GM18873 (cell line): ENCODE results near the gene PKN1.

Experiments
- ATAC-seq: cut with Tn5 transposase; IDR thresholded peaks from one replicate; pipeline ENCODE4 v1.9.1; 2021; ENCODE audit warnings: mild to moderate bottlenecking, moderate library complexity, moderate number of reproducible peaks; ENCODE audit not compliant: unreplicated experiment, low FRiP score

Gene PKN1

DNA sequence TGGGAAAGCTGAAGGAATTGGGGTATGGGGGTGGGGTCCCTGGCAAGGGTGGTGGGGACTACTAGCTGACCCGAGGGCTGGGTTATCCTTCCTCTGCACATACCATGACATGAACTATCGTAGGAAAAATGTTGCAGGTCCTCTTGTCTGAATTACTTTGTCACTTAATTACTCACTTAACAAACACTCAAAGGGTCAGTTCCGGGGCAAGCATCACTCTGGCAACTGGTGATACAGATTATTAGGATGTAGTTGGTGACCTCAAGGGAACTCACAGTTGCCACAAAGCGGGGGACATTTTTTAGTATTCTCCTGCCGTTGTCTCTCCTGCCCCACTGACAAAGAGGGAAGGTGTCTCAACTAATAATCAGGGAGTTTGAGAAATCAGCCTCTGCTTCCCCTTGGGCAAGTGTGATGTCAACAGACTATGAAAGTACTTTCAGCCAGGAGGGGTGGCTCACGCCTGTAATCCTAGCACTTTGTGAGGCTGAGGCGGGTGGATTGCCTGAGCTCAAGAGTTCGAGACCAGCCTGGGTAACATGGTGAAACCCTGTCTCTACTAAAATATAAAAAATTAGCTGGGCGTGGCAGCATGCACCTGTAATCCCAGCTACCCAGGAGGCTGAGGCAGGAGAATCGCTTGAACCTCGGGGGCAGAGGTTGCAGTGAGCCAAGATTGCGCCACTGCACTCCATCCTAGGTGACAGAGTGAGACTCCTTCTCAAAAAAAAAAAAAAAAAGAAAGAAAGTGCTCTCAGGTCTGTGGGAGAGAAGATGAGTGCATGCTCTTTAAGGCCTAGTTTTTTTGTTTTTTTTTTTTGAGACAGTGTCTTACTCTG, 74.8 kb downstream of the PKN1 start:
- ATAC-seq: no peak

DNA sequence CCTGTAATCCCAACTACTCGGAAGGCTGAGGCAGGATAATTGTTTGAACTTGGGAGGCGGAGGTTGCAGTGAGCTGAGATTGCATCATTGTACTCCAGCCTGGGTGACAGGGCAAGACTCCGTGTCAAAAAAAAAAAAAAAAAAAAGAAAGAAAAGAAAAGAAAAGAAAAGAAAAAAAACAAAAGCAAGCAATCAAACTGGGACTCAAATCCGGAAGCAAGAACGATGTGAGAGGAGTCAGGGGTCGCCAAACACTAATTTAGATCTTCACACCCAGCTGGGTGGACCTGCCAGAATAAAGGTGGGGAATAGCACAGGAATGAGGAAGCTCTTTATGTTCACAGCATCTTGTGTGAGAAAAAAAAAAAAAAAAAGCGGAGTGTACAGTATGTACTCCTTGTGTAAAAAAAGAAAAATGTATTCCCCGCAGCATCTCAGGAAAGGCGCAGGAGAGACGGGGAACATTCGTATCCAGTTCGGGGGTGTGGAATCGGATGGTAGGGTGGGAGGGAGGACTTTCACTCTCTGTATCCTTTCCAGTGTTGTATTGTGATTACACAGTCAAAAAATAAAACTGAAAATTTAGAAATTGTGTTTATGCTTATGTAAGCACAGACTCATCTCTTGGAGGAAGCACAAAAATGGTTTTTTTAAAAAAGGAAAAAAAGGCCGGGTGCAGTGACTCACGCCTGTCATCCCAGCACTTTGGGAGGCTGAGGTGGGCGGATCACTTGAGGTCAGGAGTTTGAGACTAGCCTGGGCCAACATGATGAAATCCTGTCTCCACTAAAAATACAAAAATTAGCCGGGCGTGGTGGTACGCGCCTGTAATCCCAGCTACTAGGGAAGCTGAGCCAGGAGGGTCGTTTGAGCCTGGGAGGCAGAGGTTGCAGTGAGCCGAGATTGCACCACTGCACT, 77.5 kb downstream of the PKN1 start:
- no peak for ATAC-seq

DNA sequence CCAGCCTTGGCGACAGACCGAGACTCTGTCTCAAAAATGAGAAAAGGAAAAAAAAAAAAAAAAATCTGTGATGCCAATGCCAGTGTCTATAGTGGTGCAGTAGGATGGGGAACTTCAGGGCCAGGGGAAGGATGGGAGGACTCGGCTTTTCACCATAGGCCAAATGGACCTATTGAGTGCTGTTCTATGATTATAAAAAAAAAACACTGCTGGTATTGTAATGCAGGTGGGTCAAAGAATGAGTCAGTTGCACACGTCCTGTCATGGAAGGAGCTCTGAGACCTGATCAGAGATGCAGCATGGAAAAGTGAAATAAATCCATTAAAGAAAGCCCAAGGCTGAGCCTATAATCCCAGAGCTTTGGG, 78.1 kb downstream of the PKN1 start:
- ATAC-seq: no peak

DNA sequence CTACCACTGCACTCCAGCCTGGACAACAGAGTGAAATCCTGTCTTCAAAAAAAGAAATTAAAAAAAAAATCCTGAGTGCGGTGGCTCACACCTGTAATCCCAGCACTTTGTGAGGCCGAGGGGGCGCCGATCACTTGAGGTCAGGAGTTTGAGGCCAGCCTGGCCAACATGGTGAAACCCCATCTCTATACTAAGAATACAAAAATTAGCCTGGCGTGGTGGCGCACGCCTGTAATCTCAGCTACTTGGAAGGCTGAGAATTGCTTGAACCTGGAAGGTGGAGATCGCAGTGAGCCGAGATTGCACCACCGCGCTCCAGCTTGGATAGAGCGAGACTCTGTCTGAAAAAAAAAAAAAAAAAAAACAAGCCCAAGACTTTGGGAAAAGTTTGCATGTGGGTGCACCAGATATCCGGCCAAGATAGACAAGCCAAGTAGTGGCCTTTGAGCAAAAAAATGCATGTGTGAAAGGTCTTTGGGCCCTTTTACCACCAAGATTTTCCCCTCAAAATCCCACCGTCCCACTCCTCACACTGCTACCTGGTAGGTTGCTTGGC, 79.4 kb downstream of the PKN1 start:
- ATAC-seq: no peak

DNA sequence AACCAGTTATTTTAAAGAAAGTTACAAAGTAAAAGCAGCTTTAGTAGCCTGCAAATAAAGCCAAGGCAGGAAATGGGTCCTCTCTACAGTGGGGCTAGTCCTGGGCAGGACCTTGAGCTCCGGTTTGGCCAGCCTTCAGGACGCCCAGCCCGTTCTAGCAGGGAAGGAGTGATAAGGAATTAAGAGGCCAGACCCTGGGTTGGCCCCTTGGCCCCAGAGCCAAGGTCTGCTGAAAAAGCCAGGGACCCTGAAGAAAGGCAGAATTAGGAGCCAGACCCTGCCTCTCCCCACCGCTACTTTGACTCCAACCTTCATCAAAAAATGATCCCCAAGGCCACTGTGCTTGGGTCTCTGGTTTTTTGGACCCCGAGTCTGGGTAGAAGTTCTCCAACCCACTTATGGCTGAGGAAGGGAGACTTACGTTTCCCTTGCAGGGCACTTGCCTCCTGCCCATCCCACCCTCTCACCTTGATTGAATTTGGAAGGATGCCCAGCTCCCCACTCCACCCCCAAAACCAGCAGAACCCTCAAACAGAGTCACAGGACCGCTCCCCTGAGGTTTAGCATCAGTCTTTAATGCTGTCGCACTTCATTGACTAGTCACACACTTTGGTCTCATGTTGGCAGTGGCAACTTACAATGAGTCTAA, 81.2 kb downstream of the PKN1 start:
- ATAC-seq: no peak

DNA sequence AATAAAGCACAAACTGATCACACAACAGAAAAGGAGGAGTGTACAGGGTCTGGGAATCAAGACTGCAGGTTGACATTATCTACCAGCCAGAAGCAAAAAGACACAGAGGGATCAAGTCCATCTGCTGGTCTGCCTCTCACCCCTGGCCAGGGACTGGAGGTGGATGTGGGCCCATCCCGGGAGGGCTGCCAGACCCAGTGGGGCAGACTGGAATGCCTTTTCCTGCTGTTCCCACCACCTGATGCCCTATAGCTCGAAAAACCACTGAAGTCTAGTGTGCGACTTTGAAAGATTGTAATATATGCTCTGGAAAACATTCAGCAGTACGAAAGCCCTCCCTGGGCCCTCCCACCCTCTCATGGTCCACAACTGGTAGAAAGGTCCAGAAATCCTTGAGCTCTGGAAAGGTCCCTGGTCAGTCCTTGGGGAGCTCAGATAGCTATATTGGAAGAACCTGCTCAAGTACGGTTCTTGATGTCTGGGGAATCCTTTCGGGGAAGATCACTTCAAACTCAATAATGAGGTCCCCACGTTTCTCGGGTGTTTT, 82.5 kb downstream of the PKN1 start:
- ATAC-seq: no peak

DNA sequence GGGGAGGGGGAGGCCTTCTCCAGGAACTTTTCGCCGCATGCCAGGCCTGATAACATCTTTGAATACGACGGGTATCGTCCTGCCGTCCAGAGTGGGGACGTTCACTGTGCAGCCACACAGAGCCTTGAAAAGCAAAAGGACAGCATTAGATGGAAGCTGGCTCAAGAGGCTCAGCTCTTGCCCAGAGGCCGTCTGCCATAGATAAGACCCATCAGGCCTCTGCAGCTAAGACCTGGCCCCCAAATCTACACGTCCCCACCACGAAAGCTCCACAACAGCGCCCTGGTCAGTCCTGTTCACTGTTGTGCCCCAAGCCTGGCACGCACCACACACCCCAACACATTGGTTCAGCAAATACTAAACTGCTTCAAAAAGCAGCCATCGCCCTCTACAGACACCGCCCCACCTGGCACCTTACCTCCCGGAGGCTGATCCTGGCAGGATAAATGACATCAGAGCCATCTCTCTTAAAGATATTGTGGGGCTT, 83.0 kb downstream of the PKN1 start:
- ATAC-seq: no peak

DNA sequence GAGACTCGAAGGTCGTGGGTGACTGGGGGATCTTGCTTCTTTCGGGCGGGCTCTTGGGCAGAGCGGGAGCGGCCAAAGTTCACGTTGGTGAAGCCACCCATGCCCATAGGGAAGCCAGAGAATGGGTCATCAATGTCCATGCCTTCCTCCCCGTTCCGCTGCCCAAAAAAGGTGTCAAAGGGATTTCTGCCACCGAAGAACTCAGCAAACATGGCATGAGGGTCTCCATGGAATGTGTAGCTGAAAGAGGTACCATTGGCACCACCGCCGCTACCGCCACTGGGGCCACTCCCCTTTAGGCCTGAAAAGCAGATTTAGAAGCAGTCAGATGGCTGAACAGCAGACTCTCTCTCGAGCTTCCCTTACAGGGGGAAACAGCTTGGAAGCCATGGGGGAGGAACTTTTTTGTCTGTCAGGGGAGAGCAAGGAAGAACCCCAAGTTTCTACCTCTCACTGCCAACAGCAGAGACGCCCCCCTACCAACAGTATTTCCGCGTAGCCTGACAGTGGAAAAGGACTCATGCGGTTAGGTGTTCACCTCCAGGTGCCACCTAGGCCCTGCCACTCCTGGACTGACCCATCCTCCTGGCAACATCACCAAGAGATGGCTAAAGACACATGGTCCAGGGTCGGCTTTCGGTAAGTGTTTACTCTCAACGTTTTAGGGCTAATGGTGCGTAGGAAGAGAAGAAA, 83.8 kb downstream of the PKN1 start:
- ATAC-seq: no peak

DNA sequence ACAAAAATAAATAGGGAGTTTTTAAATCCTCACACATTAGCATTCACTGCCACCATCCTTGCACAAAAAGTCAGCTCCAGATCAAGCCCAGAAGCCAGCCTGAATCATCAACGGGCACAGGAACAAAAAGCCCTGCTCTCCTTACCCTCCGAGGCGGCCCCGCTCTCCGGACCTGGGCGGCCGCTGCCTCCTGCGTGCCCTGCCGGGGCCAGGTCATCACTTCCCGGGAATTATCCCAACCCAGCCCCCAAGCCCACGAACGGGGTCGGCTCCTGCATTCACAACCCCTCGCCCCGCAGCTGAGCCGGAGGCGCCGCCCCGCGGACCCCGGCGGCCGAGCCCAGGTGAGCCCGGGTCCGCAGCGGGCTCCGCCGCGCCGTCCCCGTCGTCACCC, 84.3 kb downstream of the PKN1 start:
- peak; percentile 0 for ATAC-seq

DNA sequence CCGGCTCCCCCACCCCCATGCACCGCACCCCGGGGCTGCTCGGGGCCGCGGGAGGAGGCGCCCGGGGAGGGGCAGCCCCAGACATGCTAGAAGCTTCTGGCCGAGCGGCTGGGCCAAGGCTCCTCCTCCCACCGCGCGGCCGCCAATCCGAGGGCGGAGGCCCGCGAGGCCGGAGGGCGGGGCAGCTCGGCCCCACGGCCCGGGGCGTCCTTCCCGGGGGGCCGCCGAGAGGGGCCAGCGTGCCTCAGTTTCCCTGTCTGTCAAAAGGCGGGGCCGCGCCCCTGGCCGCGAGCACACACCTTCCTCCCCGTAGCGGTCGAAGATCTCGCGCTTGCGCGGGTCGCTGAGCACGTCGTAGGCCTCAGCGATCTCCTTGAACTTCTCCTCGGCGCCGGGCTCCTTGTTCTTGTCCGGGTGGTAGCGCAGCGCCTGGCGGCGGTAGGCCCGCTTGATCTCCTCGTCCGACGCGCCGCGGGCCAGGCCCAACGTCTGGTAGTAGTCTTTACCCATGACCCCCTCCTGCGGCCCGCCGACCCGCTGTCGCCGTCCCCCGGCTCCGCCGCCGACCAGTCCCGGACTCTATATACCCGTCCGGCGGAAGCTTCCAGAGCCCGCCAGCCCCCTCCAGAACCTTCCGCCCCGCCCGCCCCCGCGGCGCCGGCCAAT, 84.9 kb downstream of the PKN1 start, which contains the start of gene DNAJB1:
DNAJB1 (minus strand) TSS at position 558 of the 666 bp plus-strand sequence; CDS start at position 510, 48 bp downstream.
- ATAC-seq: peak; percentile 51

DNA sequence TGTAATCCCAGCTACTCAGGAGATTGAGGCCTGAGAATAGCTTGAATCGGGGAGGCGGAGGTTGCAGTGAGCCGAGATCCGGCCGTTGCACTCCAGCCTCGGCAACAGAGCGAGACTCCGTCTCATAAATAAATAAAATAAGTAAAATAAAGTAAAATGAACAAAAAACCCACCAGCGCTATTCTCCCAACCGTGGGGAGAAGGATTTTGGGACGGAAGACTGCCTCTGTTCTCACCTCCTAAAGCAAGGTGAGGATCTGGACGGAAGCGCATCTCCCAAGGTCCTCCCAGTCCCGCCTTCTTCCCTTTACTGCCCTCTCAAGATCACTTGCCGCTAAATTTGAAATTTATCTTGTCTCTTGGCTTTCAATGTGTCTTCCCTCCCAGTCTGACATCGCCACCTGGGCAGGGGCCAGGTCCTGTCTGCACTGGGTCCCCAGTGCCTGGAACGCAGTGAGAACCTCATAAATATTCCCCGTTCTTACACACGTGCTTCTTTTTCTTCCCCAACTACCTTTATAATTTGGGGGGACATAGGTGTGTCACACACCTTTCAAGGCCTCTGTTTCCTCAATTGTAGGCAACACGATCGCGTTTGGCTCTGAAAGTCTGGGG, 86.2 kb downstream of the PKN1 start:
- ATAC-seq: no peak

DNA sequence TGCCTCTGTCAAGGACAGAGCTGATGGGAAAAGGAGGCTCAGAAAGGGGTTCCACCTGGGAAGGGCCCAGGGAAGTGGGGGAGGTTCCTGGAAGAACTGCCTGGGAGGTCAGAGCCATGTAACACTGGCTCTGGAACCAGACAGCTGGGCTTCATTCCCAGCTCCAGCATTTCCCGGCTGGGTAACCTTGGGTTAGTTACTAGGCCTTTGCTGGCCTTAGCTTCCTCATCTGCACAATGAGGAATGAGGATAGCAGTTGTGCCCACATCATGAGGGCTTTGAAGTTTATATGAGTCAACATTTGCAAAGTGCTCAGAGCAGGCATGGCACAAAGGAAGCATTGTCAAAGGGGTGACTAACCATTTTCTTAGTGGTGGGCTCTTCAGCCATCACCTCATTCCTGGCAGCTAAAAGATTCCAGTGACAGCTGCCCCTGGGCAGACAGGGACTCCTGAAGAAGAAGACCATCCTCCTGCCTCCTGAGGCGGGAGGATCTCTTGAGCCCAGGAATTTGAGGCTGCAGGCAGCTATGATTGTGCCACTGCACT, 86.8 kb downstream of the PKN1 start:
- ATAC-seq: no peak

DNA sequence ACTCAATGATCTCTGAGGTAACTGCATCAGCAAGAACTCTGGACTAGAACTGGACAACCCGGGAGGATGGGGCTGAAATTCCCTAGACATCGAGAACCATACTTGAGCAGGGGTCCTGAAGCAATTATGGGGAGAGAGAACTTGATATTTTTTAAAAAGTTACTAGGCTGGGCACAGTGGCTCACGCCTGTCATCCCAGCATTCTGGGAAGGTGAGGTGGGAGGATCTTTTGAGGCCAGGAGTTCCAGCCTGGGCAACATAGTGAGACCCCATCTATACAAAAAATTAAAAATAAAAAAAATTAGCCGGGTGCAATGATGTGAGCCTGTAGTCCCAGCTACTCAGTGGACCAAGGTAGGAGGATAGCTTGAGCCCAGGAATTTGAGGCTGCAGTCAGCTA, 87.4 kb downstream of the PKN1 start:
- ATAC-seq: no peak
